COLO668 (cell line): ENCODE results near the gene STMND1.
A peak's percentile ranks its signal among the peaks of the same experiment; 100 is the strongest.

Experiments used
- DNase-seq: peaks from one replicate; lab custom pipeline; 2025; ENCODE audit not compliant: unreplicated experiment; lab: John Stamatoyannopoulos, UW

STMND1 gene

GRCh38 chr6:17159240-17159639 is 57.4 kb downstream of the STMND1 start:
- no peak for DNase-seq

- no peak for DNase-seq
Measured at GRCh38 chr6:17161076-17161475, 59.2 kb downstream of the STMND1 start.

GRCh38 chr6:17165383-17165782 is 63.5 kb downstream of the STMND1 start:
- no peak for DNase-seq

GRCh38 chr6:17167327-17167979 is 65.6 kb downstream of the STMND1 start:
- DNase-seq = peak; percentile 26

- no peak for DNase-seq
Measured at GRCh38 chr6:17169291-17169690, 67.4 kb downstream of the STMND1 start.

GRCh38 chr6:17169711-17170110 is 67.9 kb downstream of the STMND1 start:
- no peak for DNase-seq

- DNase-seq = no peak
Measured at GRCh38 chr6:17172836-17173470, 71.1 kb downstream of the STMND1 start.

- no peak for DNase-seq
Measured at GRCh38 chr6:17178326-17178725, 76.5 kb downstream of the STMND1 start.

- no peak for DNase-seq
Measured at GRCh38 chr6:17178754-17179529, 77.1 kb downstream of the STMND1 start.

GRCh38 chr6:17179530-17180073 is 77.8 kb downstream of the STMND1 start:
- DNase-seq = no peak
